Astrocyte of the spinal cord (primary cell): ENCODE data around the gene CDK19.

Experiments
- DNase-seq: peaks from one replicate; pipeline ENCODE4 v3.0.0; 2011; ENCODE audit warnings: low read depth, low spot score
- H3K4me3 ChIP-seq: 2 replicates; pipeline ENCODE4 v1.5.1; 2011; ENCODE audit warnings: low read depth, mild to moderate bottlenecking, low read length, moderate library complexity
- in situ Hi-C: cut with HindIII; loops from 2 replicates; pipeline ENCODE4 v1.10.0; 2017; ENCODE audit warnings: low sequenced_read_pairs
- TF ChIP-seq, protein P1 (sequence below): IDR thresholded peaks from 2 replicates; pipeline ENCODE4 v1.5.1; 2012; ENCODE audit warnings: low read depth, mild to moderate bottlenecking, low read length, inconsistent platforms

CDK19 gene

DNA sequence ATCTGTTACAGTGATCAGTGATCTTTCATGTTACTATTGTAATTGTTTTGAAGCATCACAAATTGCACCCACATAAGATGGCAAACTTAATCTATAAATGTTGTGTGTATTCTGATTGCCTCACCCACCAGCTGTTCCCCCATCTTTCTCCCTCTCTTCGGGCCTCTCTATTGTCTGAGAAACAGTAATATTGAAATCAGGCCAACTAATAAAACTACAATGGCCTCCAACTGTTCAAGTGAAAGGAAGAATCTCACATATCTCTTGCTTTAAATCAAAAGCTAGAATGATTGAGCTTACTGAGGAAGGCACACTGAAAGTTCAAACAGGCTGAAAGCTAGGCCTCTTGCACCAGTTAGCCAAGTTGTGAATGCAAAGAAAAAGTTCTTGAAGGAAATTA, 141.2 kb downstream of the CDK19 start:
- H3K4me3 ChIP-seq: no peak overlapping the region
- in situ Hi-C loops: no loop called here
- TF ChIP-seq, protein P1, sequence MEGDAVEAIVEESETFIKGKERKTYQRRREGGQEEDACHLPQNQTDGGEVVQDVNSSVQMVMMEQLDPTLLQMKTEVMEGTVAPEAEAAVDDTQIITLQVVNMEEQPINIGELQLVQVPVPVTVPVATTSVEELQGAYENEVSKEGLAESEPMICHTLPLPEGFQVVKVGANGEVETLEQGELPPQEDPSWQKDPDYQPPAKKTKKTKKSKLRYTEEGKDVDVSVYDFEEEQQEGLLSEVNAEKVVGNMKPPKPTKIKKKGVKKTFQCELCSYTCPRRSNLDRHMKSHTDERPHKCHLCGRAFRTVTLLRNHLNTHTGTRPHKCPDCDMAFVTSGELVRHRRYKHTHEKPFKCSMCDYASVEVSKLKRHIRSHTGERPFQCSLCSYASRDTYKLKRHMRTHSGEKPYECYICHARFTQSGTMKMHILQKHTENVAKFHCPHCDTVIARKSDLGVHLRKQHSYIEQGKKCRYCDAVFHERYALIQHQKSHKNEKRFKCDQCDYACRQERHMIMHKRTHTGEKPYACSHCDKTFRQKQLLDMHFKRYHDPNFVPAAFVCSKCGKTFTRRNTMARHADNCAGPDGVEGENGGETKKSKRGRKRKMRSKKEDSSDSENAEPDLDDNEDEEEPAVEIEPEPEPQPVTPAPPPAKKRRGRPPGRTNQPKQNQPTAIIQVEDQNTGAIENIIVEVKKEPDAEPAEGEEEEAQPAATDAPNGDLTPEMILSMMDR: no peak
- DNase-seq: no peak

DNA sequence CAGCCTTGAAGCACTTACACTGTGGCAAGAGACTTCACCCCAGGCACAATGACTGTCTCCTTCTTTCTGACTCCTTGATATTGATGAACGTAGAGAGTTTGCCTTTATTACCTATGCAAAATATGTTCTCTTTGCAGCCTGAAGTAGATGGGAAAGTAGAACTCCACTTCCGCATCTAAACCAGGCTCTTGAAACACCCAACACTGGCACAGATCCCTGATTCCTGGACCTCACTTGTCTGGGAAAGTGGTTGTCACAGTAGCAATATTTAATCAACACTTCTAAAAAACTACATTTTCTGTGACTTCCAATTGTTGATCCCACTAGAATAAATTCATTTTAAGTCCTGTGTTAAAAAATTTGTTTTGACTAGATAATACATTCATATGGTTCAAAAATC, 143.1 kb downstream of the CDK19 start:
- in situ Hi-C loops: no loop called here
- DNase-seq: no peak
- TF ChIP-seq, protein P1: no peak
- no peak overlapping the region for H3K4me3 ChIP-seq

DNA sequence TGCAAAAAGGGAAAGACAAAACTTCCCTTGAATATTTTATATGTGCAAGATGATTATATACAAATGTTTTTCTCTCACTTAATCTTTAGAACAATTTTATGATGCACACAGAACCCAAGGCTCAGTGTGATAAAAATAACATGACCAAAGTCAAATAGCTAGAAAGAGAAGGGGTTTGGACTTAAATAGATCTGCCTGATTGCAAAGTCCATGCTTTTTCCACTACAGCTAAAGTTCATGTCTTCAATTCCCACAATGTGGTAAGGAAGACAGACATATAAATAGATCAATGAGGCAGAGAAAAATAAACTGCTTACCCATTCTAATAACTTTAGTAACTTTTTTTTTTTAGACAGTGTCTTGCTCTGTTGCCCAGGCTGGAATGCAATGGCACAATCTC, 143.8 kb downstream of the CDK19 start:
- in situ Hi-C loops: no loop called here
- no peak for DNase-seq
- TF ChIP-seq, protein P1: no peak
- no peak overlapping the region for H3K4me3 ChIP-seq

DNA sequence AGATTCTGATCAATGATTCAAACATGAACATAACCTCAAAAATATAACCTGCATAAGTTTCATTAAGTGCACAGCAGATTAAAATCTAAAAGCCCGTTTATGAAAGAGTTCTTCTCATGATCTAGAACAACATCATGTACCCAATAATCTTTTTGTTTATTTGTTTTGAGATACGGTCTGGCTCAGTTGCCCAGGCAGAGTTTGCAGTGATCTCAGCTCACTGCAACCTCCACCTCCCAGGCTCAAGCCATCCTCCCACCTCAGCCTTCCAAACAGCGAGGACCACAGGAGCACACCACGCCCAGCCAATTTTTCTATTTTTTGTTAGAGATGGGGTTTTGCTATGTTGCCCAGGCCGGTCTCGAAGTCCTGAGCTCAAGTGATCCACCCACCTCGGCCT, 149.7 kb downstream of the CDK19 start:
- no peak for DNase-seq
- no peak overlapping the region for H3K4me3 ChIP-seq
- in situ Hi-C loops: no loop called here
- TF ChIP-seq, protein P1: no peak

DNA sequence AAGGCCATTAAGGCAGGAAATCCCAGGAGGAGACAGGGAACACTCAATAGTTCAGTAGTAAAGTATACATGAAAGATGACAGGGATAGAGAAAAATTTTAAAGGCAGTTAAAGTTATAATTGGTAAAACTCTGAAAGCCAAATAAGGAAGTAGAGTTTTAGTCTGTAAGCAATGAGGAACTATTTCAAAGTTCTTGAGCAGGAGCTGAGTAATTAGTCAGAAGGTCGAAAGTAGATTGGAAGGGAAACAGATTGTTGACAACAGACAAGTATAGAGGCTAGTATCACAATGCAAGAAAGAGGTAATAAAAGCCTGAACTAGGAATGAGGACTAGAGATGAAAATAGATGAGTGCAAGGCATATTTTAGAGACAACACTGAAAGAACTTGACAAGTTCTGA, 150.3 kb downstream of the CDK19 start:
- TF ChIP-seq, protein P1: no peak
- in situ Hi-C loops: no loop called here
- H3K4me3 ChIP-seq: no peak overlapping the region
- DNase-seq: no peak

DNA sequence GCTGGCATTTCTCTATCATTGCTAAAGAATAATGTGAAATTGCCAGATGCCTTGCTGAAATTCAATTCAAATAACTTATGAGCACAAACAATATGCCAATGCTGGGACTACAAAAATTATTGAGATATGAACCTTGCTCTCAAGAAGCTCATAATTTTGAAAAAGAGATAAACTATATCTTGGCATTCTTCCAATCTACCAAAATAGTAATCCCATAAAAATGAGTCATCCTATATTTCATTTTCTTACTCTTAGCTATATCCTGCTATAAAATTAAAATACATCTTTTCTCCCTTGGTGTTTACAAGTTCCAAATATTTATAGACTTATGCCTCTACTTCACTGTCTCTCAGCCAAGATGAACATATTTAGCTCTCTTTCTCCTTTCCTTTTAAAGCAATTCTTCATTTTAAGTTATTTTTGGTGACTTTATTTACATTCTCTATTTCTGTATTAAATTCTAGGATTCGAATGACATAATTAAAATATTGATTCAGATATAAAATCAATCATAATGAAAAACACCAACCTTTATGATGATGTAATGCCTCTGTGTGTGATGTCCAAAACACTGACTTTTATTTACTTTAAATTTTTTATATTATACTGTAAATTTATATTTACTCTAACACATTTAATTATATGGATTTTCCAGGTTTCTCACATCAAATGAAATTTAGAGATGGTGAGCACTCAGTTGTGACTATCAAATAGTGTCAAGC, 152.6 kb downstream of the CDK19 start:
- in situ Hi-C loops: no loop called here
- TF ChIP-seq, protein P1: no peak
- DNase-seq: no peak
- no peak overlapping the region for H3K4me3 ChIP-seq
